ENCODE results near the gene EIF3B.
"Not testable (repeated sequence)": the region's sequence is repeated elsewhere in the genome, so short reads cannot be mapped to it uniquely, and the experiment has no call there.

The EIF3B gene

GRCh38 chr7:2416650-2417049 lies 62.0 kb downstream of the EIF3B start:
- Histone ChIP-seq H3K9ac (ENCODE audit: low read length) (no peak overlapping the region), H3K4me3 (ENCODE audit: low read depth, low read length, poor library complexity, severe bottlenecking) (no peak overlapping the region), H3K4me1 (ENCODE audit: insufficient read depth, low read length, severe bottlenecking) (no peaks in the 10 kb centered on the region), H2AFZ (ENCODE audit: low read length) (no peak overlapping the region), H3K27ac (ENCODE audit: low read depth, low read length, poor library complexity, severe bottlenecking) (no peak overlapping the region), H3K4me2 (ENCODE audit: low read length) (no peak overlapping the region), H3K36me3 (ENCODE audit: insufficient read depth, low read length) (no peaks in the 10 kb centered on the region), H3K9me2 (ENCODE audit: low read depth, low read length) (no peaks in the 10 kb centered on the region), H3K9me3 (ENCODE audit: low read length) (no peaks in the 10 kb centered on the region), H3F3A (ENCODE audit: insufficient read depth, low read length) (no peaks in the 10 kb centered on the region), H3K79me2 (ENCODE audit: insufficient read depth, low read length) (no peaks in the 10 kb centered on the region), H3K27me3 (ENCODE audit: insufficient read depth, low read length) (peaks cover 6% of the 10 kb centered on the region; the same call in 1 of the 2 replicates), H4K20me1 (ENCODE audit: insufficient read depth, low read length) (no peaks in the 10 kb centered on the region)
- TF ChIP-seq CTCF (IDR thresholded peaks at IDR 0.05; ENCODE audit: low read length): no peak
- TF ChIP-seq EZH2 (IDR thresholded peaks at IDR 0.05; ENCODE audit: borderline replicate concordance, low read length): no peak

- not testable (repeated sequence) for H3K4me2 ChIP-seq (ENCODE audit: low read length); H3K79me2 ChIP-seq (ENCODE audit: insufficient read depth, low read length); H2AFZ ChIP-seq (ENCODE audit: low read length); H3K4me1 ChIP-seq (ENCODE audit: insufficient read depth, low read length, severe bottlenecking); H3K9ac ChIP-seq (ENCODE audit: low read length); H3K9me3 ChIP-seq (ENCODE audit: low read length); H3K4me3 ChIP-seq (ENCODE audit: low read depth, low read length, poor library complexity, severe bottlenecking); H3K36me3 ChIP-seq (ENCODE audit: insufficient read depth, low read length); H4K20me1 ChIP-seq (ENCODE audit: insufficient read depth, low read length); H3K9me2 ChIP-seq (ENCODE audit: low read depth, low read length); H3K27ac ChIP-seq (ENCODE audit: low read depth, low read length, poor library complexity, severe bottlenecking); H3F3A ChIP-seq (ENCODE audit: insufficient read depth, low read length); H3K27me3 ChIP-seq (ENCODE audit: insufficient read depth, low read length)
Observed at GRCh38 chr7:2417178-2417577, 62.6 kb downstream of the EIF3B start.

GRCh38 chr7:2417981-2418481 lies 63.4 kb downstream of the EIF3B start:
- Histone ChIP-seq H3K79me2 (ENCODE audit: insufficient read depth, low read length) (no peaks in the 10 kb centered on the region), H3K27me3 (ENCODE audit: insufficient read depth, low read length) (peaks cover 6% of the 10 kb centered on the region; the same call in 1 of the 2 replicates), H2AFZ (ENCODE audit: low read length) (no peak overlapping the region), H3F3A (ENCODE audit: insufficient read depth, low read length) (no peaks in the 10 kb centered on the region), H3K4me1 (ENCODE audit: insufficient read depth, low read length, severe bottlenecking) (no peaks in the 10 kb centered on the region), H3K4me3 (ENCODE audit: low read depth, low read length, poor library complexity, severe bottlenecking) (no peak overlapping the region), H4K20me1 (ENCODE audit: insufficient read depth, low read length) (no peaks in the 10 kb centered on the region), H3K9me3 (ENCODE audit: low read length) (no peaks in the 10 kb centered on the region), H3K9me2 (ENCODE audit: low read depth, low read length) (no peaks in the 10 kb centered on the region), H3K4me2 (ENCODE audit: low read length) (no peak overlapping the region), H3K27ac (ENCODE audit: low read depth, low read length, poor library complexity, severe bottlenecking) (no peak overlapping the region), H3K36me3 (ENCODE audit: insufficient read depth, low read length) (no peaks in the 10 kb centered on the region), H3K9ac (ENCODE audit: low read length) (no peak overlapping the region)
- no peak for TF ChIP-seq EZH2 (IDR thresholded peaks at IDR 0.05; ENCODE audit: borderline replicate concordance, low read length)
- no peak for TF ChIP-seq CTCF (IDR thresholded peaks at IDR 0.05; ENCODE audit: low read length)

GRCh38 chr7:2420216-2420933 lies 65.7 kb downstream of the EIF3B start:
- Histone ChIP-seq H3F3A (ENCODE audit: insufficient read depth, low read length) (no peaks in the 10 kb centered on the region), H4K20me1 (ENCODE audit: insufficient read depth, low read length) (no peaks in the 10 kb centered on the region), H3K4me1 (ENCODE audit: insufficient read depth, low read length, severe bottlenecking) (no peaks in the 10 kb centered on the region), H3K27ac (ENCODE audit: low read depth, low read length, poor library complexity, severe bottlenecking) (no peak overlapping the region), H3K9ac (ENCODE audit: low read length) (no peak overlapping the region), H3K79me2 (ENCODE audit: insufficient read depth, low read length) (no peaks in the 10 kb centered on the region), H3K27me3 (ENCODE audit: insufficient read depth, low read length) (peaks cover 6% of the 10 kb centered on the region; the same call in 1 of the 2 replicates), H2AFZ (ENCODE audit: low read length) (no peak overlapping the region), H3K36me3 (ENCODE audit: insufficient read depth, low read length) (no peaks in the 10 kb centered on the region), H3K4me3 (ENCODE audit: low read depth, low read length, poor library complexity, severe bottlenecking) (no peak overlapping the region), H3K9me2 (ENCODE audit: low read depth, low read length) (no peaks in the 10 kb centered on the region), H3K4me2 (ENCODE audit: low read length) (no peak overlapping the region), H3K9me3 (ENCODE audit: low read length) (no peaks in the 10 kb centered on the region)
- TF ChIP-seq CTCF (IDR thresholded peaks at IDR 0.05; ENCODE audit: low read length): no peak
